HS-27A (cell line): ENCODE data around the gene DLEC1.
"Not testable (repeated sequence)": the region's sequence is repeated elsewhere in the genome, so short reads cannot be mapped to it uniquely, and the experiment has no call there.

Experiments
- DNase-seq: peaks from one replicate; pipeline ENCODE4 v3.0.0-alpha.2; 2012; ENCODE audit warnings: low read depth, missing footprints

Gene DLEC1

DNA sequence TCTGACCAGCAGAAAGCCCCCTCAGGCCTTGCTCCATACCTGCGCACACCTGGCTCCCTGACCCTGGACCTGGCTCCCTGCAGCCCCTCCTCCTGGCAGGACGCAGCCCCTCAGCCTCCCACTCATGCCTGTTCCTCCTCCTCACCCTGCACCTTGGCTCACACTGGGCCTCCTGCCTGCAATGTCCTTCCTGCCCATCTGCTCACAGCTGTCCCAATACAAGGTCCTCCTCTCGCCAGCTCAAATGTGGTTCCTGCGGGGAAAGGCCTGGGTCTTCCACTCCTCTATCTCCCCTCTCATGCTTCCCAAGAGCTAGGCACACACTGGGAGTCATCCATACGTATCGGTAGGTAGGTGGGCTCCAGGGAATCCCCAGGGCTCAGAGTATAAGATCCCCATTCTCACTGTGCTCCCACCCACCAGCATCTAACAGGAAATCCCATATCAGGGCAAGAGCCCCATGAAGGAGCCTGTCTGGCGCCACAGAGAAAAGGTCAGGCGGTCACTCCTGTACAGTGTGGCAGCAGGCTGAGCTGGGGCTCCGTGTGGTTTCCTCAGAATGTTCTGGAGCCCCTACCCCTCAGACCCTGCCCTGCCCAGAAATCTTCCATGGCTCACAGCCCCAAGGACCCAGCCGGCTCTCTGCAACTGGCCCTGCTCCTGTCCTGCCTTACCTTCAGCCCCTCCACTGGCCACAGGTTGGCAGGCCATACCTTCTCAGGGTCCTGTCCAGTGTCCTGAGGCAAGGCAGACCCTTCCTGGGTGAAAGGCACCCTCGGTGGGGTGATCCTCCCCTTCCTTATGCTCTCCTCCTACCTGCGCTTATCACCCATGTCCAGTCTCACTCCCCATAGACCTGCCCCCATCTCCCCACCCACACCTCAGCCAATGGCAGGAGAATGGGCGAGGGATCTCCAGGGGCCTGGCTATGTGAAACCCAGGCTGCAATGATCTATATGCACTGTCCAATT is 20.4 kb upstream of the DLEC1 start:
- DNase-seq, result no peak

GRCh38 chr3:38019658-38020341 is 19.2 kb upstream of the DLEC1 start:
- no peak for DNase-seq

DNA sequence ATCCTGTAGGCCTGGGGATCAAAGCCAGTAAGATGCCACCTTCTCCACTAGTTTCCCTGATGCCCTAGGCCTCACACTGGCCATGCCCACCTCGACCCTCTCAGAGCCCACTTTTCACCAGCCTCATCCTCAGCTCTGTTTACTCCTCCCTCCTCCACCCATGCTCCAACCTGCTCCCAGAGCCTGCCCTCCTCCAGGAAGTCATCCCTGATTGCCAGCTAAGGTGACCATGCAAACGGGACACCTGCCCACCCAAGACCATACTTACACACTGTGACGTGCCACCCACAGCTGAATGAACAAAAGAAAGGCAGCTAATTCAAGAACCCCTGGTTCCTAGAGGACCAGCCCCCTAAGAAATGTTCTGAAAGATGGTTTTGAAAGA is 18.7 kb upstream of the DLEC1 start:
- DNase-seq, result no peak

DNA sequence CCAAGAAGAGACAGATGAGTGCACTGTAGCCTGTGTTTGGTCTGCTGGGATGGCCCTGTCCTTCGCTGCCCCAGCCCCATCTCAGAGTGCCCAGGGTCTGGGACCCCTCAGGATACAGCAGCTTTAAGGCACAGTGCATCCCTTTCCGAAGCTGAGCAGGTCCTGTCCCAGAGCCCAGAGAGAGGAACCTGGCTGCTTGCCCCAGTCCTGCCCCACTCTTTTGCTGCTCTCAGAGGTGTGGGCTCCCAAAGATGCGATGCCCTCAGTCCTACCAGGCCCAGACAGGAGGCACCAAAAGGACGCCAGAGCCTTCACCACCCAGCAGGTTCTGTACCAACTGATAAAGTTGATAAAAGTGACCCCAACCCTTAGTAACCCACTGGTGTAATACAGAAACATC is 17.8 kb upstream of the DLEC1 start:
- no peak for DNase-seq

DNA sequence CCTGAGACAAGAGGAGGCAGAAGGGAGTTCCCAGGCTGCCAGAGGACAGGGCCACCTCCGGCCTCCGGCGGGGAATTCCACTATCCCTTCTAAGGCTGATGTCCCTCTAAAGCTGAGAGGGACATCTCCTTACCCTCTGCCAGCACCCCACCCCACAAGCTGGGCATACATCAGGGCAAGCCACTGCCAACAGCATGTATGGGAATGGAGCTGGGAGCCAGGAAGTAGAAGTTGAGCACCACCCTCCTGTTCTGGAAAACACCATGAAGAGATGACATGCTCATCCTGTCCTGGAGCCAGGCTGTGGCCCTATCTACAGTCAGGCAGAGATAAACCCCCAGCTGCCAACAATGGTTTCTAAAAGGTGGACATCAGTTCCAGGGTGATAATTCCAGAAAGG is 16.7 kb upstream of the DLEC1 start:
- DNase-seq, result no peak

DNA sequence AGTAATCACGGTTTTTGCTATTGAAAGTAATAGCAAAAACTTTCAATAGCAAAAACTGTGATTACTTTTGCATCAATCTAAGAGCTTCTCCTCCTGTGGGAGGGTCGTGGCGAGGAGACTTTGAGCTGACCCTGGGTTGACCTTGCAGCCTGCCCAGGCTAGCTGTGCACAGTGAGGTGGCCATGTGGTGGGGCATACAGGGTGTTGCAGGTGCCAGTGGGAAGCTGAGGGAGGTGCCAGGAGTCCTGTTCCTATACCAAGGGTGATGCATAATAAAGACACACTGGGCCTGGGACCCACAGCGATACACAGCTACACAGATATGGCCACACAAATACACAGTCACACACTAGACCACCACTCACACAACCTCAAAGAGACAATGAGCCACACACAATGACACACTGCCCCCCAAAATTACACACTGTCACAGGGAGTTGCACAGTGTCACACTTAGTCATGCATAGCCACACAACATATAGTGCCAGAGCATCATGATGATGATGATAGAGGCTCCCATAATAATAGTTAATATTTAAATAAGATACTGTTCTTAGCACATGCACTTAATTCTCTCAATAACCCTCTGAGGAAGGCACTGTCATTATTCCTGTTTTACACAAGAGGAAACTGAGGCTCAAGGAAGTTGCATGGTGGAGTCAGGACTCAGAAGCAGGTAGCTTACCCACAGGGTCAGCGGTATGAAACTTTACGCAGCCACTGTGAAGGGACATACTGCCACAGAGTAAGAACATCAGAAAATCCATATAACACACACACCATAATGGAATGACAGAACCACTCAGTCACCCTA is 15.9 kb upstream of the DLEC1 start:
- no peak for DNase-seq

DNA sequence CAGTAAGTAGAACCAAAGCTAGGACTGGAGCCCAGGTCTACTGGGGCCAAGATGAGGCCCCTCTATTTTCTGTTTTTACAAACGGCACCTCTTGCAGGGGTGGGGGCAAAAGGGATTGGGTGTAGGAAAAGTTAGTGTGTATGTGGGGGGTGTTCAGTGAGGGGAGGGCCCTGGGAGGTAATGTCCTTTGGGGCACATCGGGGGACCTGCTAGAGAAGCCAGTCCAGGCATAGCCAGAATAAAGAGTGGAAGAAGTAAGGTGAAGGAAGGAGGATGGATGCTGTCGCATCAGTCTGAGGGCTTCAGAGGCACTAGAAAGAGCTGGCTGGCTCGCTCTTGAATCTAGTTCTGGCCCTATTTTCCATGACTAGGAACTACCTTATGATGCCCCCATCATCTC is 12.2 kb upstream of the DLEC1 start:
- no peak for DNase-seq

- no peak for DNase-seq
These were observed 11.2 kb upstream of the DLEC1 start for GRCh38 chr3:38027466-38028465.

- no peak for DNase-seq
These were observed 10.2 kb upstream of the DLEC1 start for GRCh38 chr3:38028621-38029361.

DNA sequence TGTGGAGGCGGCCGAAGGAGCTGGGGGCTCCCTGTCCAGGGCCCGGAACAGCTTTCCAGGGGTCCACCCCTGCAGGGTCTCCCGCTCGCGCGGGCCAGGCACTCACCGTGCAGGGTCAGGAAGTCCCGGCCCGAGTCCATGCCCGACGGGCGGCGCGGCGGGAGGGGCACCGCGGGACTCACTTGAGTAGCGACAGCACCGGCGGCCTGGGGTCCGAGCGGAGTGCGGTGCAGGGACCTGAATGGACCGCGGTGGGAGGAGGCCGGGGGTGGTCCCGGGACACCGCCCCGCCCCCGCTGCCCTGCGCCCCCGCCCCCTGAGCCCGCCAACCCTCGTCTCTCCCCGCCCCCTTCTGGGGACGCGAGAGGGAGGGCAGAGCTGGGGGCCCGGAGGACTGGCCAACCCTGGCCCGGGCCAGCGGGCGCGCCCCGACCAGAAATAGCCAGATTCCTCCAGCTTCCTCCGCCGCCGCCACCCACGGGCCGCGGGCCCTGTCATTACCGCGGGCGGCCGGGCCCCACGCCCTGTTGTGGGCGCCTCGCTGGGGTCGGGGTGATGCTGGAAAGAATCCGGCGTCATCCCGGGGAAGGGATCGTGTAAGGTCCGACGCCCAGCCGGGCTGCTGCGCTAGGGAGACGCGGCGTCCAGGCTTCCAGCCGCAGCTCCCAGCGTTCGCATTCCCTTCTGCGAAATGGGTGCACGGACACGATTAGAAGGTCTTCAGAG is 9.4 kb upstream of the DLEC1 start, which contains the start of gene PLCD1:
TSS of gene PLCD1 (minus strand) at position 243 of the 726 bp plus-strand sequence. CDS start at position 140, 103 bp downstream.
- DNase-seq, result no peak

DNA sequence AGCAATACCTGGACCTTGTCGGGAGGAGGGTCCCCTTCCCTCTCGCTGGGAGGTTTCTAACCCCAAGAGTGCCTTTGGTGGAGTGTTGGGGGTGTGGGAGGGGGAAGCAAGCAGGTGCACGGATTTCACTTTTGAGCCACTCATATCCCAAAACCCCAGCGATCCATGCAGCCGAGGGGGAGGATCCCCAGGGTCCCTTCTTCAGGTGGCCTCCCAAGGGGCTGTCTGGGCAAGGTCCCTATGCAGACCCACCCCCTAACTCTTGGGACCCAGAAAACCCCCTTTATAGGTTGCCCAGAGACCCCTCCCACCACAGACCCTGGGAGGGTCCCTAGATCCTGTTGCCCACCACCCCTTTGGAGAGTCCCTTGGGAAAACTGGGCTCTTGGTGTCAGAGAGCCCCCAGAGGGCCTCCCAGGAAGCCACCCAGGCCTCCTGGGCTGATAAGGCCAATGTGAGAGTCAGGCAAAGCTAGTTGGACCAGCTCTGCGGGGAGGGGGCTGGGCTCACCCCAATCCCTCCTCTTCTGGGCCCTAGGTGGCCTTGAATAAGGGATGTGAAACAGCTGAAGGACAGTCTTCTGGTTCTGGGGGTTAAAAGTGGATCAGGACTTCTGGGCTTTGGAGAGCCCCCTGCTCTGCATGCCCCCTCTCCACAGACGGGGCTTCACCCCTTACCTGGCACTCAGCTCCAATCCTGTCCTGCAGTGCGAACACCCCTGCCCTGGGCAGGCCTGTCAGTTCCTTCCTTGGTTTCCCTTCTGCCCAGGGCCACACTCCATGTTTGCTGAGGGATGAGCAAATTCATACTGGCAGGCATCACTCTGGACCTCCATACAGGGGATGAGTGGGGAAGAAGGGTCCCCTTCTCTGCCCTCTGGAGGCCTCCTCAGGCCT is 8.6 kb upstream of the DLEC1 start:
- DNase-seq, result no peak

- peak; percentile 77 for DNase-seq
These were observed 7.7 kb upstream of the DLEC1 start for GRCh38 chr3:38031022-38031994.

GRCh38 chr3:38032328-38032865 is 6.6 kb upstream of the DLEC1 start:
- no peak for DNase-seq

DNA sequence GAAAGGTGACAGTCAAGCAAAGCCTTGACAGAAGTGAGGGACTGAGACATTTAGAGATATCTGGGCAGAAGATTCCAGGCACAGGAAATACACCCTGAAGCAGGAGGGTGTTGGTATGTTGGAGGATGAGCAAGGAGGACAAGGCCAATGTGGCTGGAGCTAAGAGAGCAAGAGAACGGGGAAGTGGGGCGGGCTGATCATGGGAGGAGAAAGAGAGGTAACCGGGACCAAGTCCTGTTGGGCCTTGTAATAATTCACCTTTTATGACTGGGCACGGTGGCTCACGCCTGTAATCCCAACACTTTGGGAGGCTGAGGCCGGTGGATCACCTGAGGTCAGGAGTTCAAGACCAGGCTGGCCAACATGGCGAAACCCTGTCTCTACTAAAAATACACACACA is 5.4 kb upstream of the DLEC1 start:
- DNase-seq, result not testable (repeated sequence)

- DNase-seq, result not testable (repeated sequence)
These were observed 4.7 kb upstream of the DLEC1 start for GRCh38 chr3:38034335-38034734.

GRCh38 chr3:38036286-38036685 is 2.7 kb upstream of the DLEC1 start:
- no peak for DNase-seq

DNA sequence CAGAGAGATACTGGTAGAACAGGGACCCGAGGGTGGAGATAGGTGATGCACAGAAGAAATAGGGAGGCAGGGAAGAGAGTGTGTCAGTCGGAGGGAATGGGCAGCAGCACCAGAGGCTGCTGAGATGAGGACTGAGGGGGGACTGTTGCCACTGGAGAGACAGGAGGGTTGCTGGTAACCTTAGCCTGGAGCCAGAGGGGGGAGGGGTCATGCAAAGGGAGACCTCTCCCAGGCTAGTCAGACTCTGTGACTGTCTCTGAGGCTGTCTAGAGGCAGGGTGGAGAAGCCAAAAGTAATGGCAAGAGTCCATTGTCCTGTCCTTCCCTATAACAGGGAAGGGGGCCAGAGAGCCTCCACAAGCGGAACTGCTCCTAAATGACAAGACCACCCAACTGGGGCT is 2.1 kb upstream of the DLEC1 start:
- no peak for DNase-seq
